ENCODE measurements around the gene UNC5A. TPM values are rescaled to one million over a fixed set of nuclear protein-coding genes. Genes with fewer than 3 reads are reported as not detected.

Gene UNC5A
- total RNA-seq, 1 donor from 2014 or later = 5.6 TPM

- Mint-ChIP-seq H3K9me3 (ENCODE audit: unreplicated experiment) (peaks cover 4% of the 10 kb centered on the region), H3K36me3 (ENCODE audit: unreplicated experiment) (no peaks in the 10 kb centered on the region), H3K4me3 (ENCODE audit: unreplicated experiment) (no peak overlapping the region), H3K27me3 (ENCODE audit: unreplicated experiment) (peaks cover 17% of the 10 kb centered on the region), H3K4me1 (ENCODE audit: low read depth, unreplicated experiment) (peaks cover 10% of the 10 kb centered on the region), H3K27ac (ENCODE audit: unreplicated experiment) (no peak overlapping the region)
- TF ChIP-seq CTCF (IDR thresholded peaks at IDR 0.05; ENCODE audit: partially characterized antibody, unreplicated experiment) = no peak
- DNase-seq = no peak
These were observed 41.7 kb downstream of the UNC5A start for GRCh38 chr5:176851871-176852658.

DNA sequence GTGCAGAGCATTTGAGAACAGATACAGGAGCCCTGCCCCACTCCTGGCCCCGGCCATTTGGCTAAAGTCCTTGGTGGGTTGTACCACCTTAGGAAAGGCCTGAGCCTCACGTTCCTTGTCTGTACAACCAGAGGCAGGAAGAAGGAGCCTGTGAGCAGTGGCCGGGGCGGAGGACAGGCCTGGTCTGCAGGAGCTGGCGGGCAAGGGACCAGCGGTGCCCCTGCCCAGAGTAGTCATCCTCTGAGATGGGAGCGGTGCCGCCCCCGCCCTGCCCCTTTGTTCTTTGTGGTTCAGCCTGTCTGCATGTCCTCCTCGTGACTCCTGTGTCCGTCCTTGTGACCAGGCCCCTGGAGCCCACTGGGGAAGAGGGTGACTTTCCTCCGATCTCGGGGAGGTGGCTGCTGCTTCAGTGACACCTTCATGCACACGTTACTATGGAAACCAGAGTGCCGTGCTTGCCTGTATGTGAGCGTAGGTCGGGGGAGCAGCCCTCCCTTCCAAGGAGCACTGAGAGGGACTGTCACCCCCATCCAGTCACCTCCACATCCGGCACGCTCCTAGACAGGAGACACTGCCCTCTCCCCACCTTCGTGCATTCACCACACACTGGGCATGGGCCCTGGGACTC is 42.9 kb downstream of the UNC5A start:
- Mint-ChIP-seq H3K27me3 (ENCODE audit: unreplicated experiment) (peaks cover 24% of the 10 kb centered on the region), H3K4me1 (ENCODE audit: low read depth, unreplicated experiment) (peaks cover 7% of the 10 kb centered on the region), H3K27ac (ENCODE audit: unreplicated experiment) (no peak overlapping the region), H3K9me3 (ENCODE audit: unreplicated experiment) (peaks cover 4% of the 10 kb centered on the region), H3K36me3 (ENCODE audit: unreplicated experiment) (no peaks in the 10 kb centered on the region), H3K4me3 (ENCODE audit: unreplicated experiment) (no peak overlapping the region)
- no peak for DNase-seq
- no peak for TF ChIP-seq CTCF (IDR thresholded peaks at IDR 0.05; ENCODE audit: partially characterized antibody, unreplicated experiment)

- Mint-ChIP-seq H3K4me3 (ENCODE audit: unreplicated experiment) (no peak overlapping the region), H3K27ac (ENCODE audit: unreplicated experiment) (no peak overlapping the region), H3K4me1 (ENCODE audit: low read depth, unreplicated experiment) (peaks cover 7% of the 10 kb centered on the region), H3K27me3 (ENCODE audit: unreplicated experiment) (peaks cover 24% of the 10 kb centered on the region), H3K9me3 (ENCODE audit: unreplicated experiment) (peaks cover 4% of the 10 kb centered on the region), H3K36me3 (ENCODE audit: unreplicated experiment) (no peaks in the 10 kb centered on the region)
- TF ChIP-seq CTCF (IDR thresholded peaks at IDR 0.05; ENCODE audit: partially characterized antibody, unreplicated experiment) = no peak
- DNase-seq = no peak
These were observed 43.8 kb downstream of the UNC5A start for GRCh38 chr5:176854164-176854563.

DNA sequence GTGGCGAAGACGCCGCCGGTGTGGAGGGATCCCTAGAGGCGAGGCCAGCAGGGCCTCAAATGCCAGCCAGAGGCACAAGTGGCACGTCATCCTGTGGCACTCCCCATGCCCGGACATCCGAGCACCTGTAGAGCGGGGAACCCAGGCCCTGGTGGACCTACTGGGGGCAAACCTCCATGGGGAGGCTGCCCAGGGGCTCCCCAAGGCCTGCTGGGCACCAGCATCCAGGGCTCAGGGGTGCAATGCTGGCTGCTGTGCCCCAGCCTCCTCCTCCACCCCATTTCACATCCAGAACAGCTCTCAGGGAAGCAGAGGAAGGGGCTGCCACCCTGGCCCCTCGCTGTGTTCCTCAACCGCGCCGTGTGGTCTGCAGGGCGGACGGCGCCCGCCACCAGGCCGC is 45.2 kb downstream of the UNC5A start:
- no peak for TF ChIP-seq CTCF (IDR thresholded peaks at IDR 0.05; ENCODE audit: partially characterized antibody, unreplicated experiment)

GRCh38 chr5:176856746-176857145 is 46.4 kb downstream of the UNC5A start:
- TF ChIP-seq CTCF (IDR thresholded peaks at IDR 0.05; ENCODE audit: partially characterized antibody, unreplicated experiment) = no peak
- Mint-ChIP-seq H3K27me3 (ENCODE audit: unreplicated experiment) (peaks cover 20% of the 10 kb centered on the region), H3K9me3 (ENCODE audit: unreplicated experiment) (peaks cover 4% of the 10 kb centered on the region), H3K27ac (ENCODE audit: unreplicated experiment) (no peak overlapping the region), H3K36me3 (ENCODE audit: unreplicated experiment) (no peaks in the 10 kb centered on the region), H3K4me3 (ENCODE audit: unreplicated experiment) (no peak overlapping the region), H3K4me1 (ENCODE audit: low read depth, unreplicated experiment) (peaks cover 7% of the 10 kb centered on the region)
- DNase-seq = no peak

More for the DNA sequence above, 45.2 kb downstream of the UNC5A start:
- peaks cover 20% of the 10 kb centered on the region for H3K27me3 Mint-ChIP-seq (ENCODE audit: unreplicated experiment)
- H3K9me3 Mint-ChIP-seq (ENCODE audit: unreplicated experiment) = peaks cover 4% of the 10 kb centered on the region
- H3K36me3 Mint-ChIP-seq (ENCODE audit: unreplicated experiment) = no peaks in the 10 kb centered on the region
- no peak overlapping the region for H3K4me3 Mint-ChIP-seq (ENCODE audit: unreplicated experiment)
- H3K27ac Mint-ChIP-seq (ENCODE audit: unreplicated experiment) = no peak overlapping the region
- H3K4me1 Mint-ChIP-seq (ENCODE audit: low read depth, unreplicated experiment) = peaks cover 7% of the 10 kb centered on the region
- DNase-seq = no peak

Data from glutamatergic neuron (in vitro differentiated cells).